ENCODE data around the gene SLC6A3.

SLC6A3 gene

DNA sequence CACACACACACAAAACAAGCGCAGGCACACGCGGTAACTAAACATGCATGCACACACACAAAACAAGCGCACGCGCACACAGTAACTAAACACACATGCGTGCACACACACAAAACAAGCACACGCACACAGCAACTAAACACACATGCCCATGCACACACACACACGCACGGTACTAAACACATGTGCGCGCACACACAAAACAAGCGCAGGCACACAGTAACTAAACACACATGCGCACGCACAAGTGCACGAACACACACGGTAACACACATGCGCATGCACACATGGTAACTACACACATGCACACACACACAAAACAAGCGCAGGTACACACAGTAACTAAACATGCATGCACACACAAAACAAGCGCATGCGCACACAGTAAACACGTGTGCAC is 19.9 kb upstream of the SLC6A3 start:
- H3K9me3 ChIP-seq: no peaks in the 10 kb centered on the region
- no peak overlapping the region for H3K27ac ChIP-seq
- TF ChIP-seq, protein P1, sequence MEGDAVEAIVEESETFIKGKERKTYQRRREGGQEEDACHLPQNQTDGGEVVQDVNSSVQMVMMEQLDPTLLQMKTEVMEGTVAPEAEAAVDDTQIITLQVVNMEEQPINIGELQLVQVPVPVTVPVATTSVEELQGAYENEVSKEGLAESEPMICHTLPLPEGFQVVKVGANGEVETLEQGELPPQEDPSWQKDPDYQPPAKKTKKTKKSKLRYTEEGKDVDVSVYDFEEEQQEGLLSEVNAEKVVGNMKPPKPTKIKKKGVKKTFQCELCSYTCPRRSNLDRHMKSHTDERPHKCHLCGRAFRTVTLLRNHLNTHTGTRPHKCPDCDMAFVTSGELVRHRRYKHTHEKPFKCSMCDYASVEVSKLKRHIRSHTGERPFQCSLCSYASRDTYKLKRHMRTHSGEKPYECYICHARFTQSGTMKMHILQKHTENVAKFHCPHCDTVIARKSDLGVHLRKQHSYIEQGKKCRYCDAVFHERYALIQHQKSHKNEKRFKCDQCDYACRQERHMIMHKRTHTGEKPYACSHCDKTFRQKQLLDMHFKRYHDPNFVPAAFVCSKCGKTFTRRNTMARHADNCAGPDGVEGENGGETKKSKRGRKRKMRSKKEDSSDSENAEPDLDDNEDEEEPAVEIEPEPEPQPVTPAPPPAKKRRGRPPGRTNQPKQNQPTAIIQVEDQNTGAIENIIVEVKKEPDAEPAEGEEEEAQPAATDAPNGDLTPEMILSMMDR (IDR thresholded peaks at IDR 0.05): no peak
- no peak overlapping the region for H3K4me3 ChIP-seq (ENCODE audit: low read depth in 1 of 2, low read length in 1 of 2)
- no peaks in the 10 kb centered on the region for H3K27me3 ChIP-seq
- peaks cover 100% of the 10 kb centered on the region for H3K36me3 ChIP-seq
- no peaks in the 10 kb centered on the region for H3K4me1 ChIP-seq (ENCODE audit: control insufficient read depth in 1 of 2, insufficient read depth in 1 of 2, low read depth in 1 of 2, low read length in 1 of 2)

DNA sequence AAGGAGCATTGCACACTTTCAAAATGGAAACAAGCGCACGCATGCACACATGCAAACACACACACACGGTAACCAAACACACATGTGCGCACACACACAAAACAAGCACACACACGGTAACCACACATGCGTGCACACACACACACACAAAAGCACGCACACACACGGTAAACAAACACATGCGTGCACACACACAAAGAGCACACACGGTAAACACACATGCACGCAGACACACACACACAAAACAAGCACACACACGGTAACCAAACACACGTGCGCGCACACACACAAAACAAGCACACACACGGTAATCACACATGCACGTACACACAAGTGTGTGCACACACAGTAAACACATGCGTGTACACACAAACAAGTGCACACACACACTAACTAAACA is 19.3 kb upstream of the SLC6A3 start:
- Histone ChIP-seq H3K4me3 (ENCODE audit: low read depth in 1 of 2, low read length in 1 of 2) (no peak overlapping the region), H3K27me3 (no peaks in the 10 kb centered on the region), H3K4me1 (ENCODE audit: control insufficient read depth in 1 of 2, insufficient read depth in 1 of 2, low read depth in 1 of 2, low read length in 1 of 2) (no peaks in the 10 kb centered on the region), H3K27ac (no peak overlapping the region), H3K9me3 (no peaks in the 10 kb centered on the region), H3K36me3 (peaks cover 100% of the 10 kb centered on the region)
- TF ChIP-seq, protein P1 (IDR thresholded peaks at IDR 0.05): no peak

DNA sequence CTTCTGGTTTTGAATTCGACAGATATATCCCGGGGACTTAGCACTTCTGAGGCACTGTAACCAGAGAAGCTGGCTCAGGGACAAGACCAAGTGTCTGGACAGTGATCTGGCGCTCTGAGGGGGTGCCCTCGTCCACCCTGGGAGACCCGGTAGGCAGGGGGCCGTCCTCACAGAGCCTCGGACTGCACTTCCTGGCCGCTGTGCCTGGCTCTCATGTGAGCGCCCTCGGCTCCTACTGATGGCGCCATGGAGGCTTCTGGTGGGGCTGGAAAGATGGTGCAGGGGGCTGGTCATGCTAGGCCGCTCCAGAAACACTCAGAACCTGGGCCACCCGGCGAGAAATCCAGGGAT is 18.8 kb upstream of the SLC6A3 start:
- Histone ChIP-seq H3K27me3 (no peaks in the 10 kb centered on the region), H3K36me3 (peaks cover 100% of the 10 kb centered on the region), H3K9me3 (no peaks in the 10 kb centered on the region), H3K27ac (peak overlapping the region; percentile 0), H3K4me3 (ENCODE audit: low read depth in 1 of 2, low read length in 1 of 2) (no peak overlapping the region), H3K4me1 (ENCODE audit: control insufficient read depth in 1 of 2, insufficient read depth in 1 of 2, low read depth in 1 of 2, low read length in 1 of 2) (no peaks in the 10 kb centered on the region)
- TF ChIP-seq, protein P1 (IDR thresholded peaks at IDR 0.05): no peak

DNA sequence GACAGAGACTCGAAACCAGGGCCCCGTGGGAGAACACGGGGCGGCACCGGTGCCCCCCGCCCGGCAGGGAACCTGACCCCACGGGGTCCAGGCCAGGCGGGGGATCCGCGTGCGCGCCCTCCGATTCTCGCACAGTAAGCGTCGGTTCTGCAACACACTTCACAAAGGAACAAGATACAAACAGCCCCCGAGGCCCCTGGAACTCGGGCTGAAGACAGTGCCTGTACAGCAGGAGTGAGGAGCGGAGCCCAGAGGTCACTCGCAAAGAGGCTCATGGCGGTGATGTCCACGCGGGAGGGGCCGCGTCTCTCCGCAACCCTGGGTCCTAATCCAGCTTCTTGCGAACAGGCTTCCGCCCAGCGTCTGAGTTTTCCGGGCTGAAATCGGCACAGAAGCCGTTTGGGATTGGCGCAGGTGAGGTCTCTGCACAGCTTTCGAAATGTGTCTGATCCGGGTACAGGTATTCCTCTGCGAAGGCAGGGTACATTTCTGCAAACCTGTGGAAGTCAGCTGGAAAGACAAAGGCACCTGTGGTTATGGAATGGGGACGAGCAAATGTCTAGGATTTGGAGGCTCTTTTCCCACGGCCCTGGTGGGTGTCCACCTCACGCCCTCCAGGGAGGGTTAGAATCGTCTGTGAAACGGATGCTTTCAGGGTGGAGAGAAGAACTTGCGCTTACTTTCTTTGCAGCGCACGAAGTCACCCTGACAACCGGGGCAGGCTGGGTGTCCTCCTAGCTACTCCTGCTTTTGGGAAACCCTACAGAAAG is 18.3 kb upstream of the SLC6A3 start:
- Histone ChIP-seq H3K36me3 (peaks cover 95% of the 10 kb centered on the region), H3K4me3 (ENCODE audit: low read depth in 1 of 2, low read length in 1 of 2) (no peak overlapping the region), H3K27ac (no peak overlapping the region), H3K27me3 (no peaks in the 10 kb centered on the region), H3K4me1 (ENCODE audit: control insufficient read depth in 1 of 2, insufficient read depth in 1 of 2, low read depth in 1 of 2, low read length in 1 of 2) (no peaks in the 10 kb centered on the region), H3K9me3 (no peaks in the 10 kb centered on the region)
- TF ChIP-seq, protein P1 (IDR thresholded peaks at IDR 0.05): no peak

DNA sequence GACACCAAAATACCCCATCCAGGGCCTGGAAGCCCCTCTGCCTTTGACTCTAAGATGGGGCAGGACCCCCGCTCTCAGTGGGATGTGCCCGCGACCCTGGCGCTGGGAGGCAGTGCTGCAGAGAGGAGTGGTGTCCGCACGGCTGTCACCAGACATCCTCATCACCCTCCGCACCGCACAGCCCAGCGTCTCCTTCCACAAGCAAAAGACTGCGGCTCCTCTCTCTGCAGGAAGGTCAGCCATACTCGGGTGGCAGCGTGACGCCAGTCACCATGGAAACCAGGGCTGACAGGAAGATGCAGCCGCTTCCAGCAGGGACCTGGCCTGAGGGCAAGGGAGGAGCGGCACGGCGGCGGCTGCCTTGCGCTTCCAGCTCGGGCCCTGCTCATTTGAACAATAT is 17.1 kb upstream of the SLC6A3 start:
- Histone ChIP-seq H3K36me3 (peaks cover 83% of the 10 kb centered on the region), H3K4me3 (ENCODE audit: low read depth in 1 of 2, low read length in 1 of 2) (no peak overlapping the region), H3K27me3 (no peaks in the 10 kb centered on the region), H3K9me3 (peaks cover 4% of the 10 kb centered on the region), H3K27ac (peak overlapping the region; percentile 5), H3K4me1 (ENCODE audit: control insufficient read depth in 1 of 2, insufficient read depth in 1 of 2, low read depth in 1 of 2, low read length in 1 of 2) (no peaks in the 10 kb centered on the region)
- TF ChIP-seq, protein P1 (IDR thresholded peaks at IDR 0.05): no peak
